NT2/D1 (cell line): Measurements from ENCODE around the gene GGNBP2.

Source experiments
- DNase-seq: peaks from one replicate; pipeline ENCODE4 v3.0.0-alpha.2; 2011; ENCODE audit warnings: low read depth, low spot score
- H3K27me3 ChIP-seq: 2 replicates; pipeline ENCODE4 v1.6.0; 2011; ENCODE audit warnings: mild to moderate bottlenecking; ENCODE audit not compliant: insufficient read length, insufficient read depth
- H3K36me3 ChIP-seq: 2 replicates; pipeline ENCODE4 v1.6.1; 2011; ENCODE audit warnings: mild to moderate bottlenecking, low read length, mixed read lengths; ENCODE audit not compliant: insufficient read depth, insufficient read length
- H3K4me1 ChIP-seq: 2 replicates; pipeline ENCODE4 v1.5.1; 2011; ENCODE audit not compliant: insufficient read depth, insufficient read length
- H3K4me3 ChIP-seq: 2 replicates; pipeline ENCODE4 v1.5.1; 2011; ENCODE audit warnings: low read depth; ENCODE audit not compliant: insufficient read length
- H3K9ac ChIP-seq: 2 replicates; pipeline ENCODE4 v1.6.0; 2011; ENCODE audit warnings: low read depth; ENCODE audit not compliant: insufficient read length
- H3K9me3 ChIP-seq: 2 replicates; pipeline ENCODE4 v1.5.1; 2011; ENCODE audit warnings: mild to moderate bottlenecking, low read length; ENCODE audit not compliant: insufficient read depth
- SUZ12 ChIP-seq: IDR thresholded peaks from 2 replicates; pipeline ENCODE4 v1.6.1; 2011; ENCODE audit not compliant: insufficient read length, insufficient read depth; ENCODE audit errors: extremely low read depth
- YY1 ChIP-seq: IDR thresholded peaks from 2 replicates; pipeline ENCODE4 v1.6.1; 2011; ENCODE audit not compliant: insufficient read length, insufficient read depth
- ZNF274 ChIP-seq: IDR thresholded peaks from 2 replicates; pipeline ENCODE4 v1.6.1; 2011; ENCODE audit warnings: mild to moderate bottlenecking, low read depth, low read length

Gene GGNBP2

DNA sequence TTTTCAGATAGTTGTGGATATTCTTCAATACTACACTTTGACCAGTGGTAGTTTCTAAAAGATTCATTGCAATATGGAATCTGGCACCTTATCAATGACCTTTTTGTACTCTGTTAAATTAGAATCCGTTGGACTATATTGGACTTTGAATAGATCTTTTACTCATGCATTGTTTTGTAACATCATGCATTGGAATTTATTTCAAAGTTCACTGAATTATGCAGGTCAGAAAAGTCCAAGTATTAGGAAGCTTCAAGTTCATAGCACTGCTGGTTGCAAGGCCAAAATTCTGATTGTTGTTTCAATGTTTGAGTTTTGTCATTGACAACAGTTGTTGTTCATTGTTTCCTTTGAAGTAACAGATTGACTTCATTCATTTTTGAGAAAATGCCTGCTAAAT is 39.1 kb downstream of the GGNBP2 start:
- Histone ChIP-seq H3K9ac (no peak overlapping the region), H3K9me3 (no peaks in the 10 kb centered on the region), H3K27me3 (no peaks in the 10 kb centered on the region), H3K4me1 (no peaks in the 10 kb centered on the region), H3K36me3 (peaks cover 67% of the 10 kb centered on the region), H3K4me3 (no peak overlapping the region)
- DNase-seq = no peak
- TF ChIP-seq ZNF274 (no peak), YY1 (no peak), SUZ12 (no peak)

DNA sequence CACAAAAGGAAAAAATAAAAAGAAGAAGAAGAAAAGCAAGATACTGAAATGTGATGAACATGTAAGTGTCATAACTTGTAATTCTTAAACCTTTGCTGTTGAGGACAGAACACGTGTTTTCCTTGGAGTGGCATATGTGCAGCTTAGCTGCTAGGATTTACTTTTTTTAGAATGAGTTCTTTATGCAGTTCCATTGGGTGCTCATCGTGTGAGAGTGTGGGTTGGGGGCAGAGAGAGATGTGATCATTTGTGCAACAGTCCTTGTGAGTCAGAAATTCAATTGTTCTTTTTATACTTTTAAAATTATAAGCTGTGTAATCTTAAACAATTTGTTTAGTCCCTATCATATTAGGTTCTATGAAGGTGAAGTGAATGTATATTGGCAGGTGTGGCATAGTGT is 41.4 kb downstream of the GGNBP2 start:
- TF ChIP-seq SUZ12 (no peak), YY1 (no peak), ZNF274 (no peak)
- no peak overlapping the region for H3K9ac ChIP-seq
- H3K27me3 ChIP-seq = no peaks in the 10 kb centered on the region
- no peaks in the 10 kb centered on the region for H3K4me1 ChIP-seq
- no peaks in the 10 kb centered on the region for H3K9me3 ChIP-seq
- H3K36me3 ChIP-seq = peaks cover 67% of the 10 kb centered on the region
- no peak for DNase-seq
- no peak overlapping the region for H3K4me3 ChIP-seq

DNA sequence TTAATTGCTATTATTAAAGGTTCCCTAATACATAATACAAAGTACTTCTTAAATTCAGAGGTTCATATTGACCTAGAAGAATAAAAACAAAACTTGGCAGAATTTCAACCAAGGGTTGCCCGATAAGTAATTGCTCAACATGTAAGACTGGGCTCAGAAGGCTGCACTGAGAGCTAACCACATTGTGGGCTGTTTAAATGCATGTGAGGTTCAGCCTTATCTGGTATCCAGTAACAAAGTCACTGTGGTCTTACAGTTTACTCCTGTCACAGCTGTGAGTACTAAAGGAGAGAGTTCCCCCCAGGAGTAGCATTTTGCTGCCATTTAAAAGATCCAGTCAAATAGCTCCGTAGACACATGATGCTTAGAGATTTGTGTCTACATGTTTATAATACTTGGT is 45.4 kb downstream of the GGNBP2 start:
- H3K27me3 ChIP-seq = no peaks in the 10 kb centered on the region
- H3K36me3 ChIP-seq = peaks cover 42% of the 10 kb centered on the region
- TF ChIP-seq SUZ12 = no peak
- no peak for DNase-seq
- H3K9me3 ChIP-seq = no peaks in the 10 kb centered on the region
- H3K9ac ChIP-seq = no peak overlapping the region
- no peak overlapping the region for H3K4me3 ChIP-seq
- H3K4me1 ChIP-seq = peaks cover 8% of the 10 kb centered on the region

DNA sequence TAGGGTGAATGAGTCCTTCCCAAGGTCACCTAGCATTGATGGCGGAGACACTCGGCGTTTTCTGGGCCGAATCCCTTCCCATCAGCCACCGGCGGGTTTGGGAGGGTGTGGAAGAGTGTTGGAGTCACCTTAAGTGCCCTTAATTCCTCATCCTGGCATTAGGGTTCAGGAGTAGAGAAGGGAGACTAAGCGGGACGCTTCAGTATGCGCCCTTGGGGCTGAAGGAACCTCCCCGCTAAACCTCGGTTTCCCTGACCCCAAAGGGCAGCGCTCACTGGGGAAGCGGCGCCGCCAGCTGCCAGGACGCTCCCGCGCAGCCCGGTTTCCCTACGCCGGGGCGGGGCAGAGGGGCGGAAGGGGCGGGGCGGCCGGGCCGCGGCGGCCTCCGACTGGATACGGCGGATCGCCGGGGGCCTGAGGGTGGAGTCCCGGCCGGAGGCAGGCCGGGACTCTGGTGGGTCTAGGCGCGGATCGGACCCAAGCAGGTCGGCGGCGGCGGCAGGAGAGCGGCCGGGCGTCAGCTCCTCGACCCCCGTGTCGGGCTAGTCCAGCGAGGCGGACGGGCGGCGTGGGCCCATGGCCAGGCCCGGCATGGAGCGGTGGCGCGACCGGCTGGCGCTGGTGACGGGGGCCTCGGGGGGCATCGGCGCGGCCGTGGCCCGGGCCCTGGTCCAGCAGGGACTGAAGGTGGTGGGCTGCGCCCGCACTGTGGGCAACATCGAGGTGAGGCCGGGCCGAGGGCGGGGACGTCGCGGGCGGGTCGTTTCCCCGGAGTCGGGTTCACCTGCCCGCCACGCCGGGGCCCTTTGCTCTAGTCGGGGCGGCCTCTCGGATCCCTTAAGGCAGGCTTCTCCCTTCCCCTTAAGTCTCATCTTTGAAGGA is 47.0 kb downstream of the GGNBP2 start, which contains the start of gene DHRS11:
TSS of gene DHRS11 (plus strand) at position 446 of the 882 bp plus-strand sequence. CDS start at position 577, 131 bp downstream.
- Histone ChIP-seq H3K36me3 (peaks cover 38% of the 10 kb centered on the region), H3K9me3 (no peaks in the 10 kb centered on the region), H3K4me1 (peaks cover 8% of the 10 kb centered on the region), H3K27me3 (no peaks in the 10 kb centered on the region), H3K4me3 (peak within 1 kb of the TSS; percentile 80), H3K9ac (peak within 1 kb of the TSS; percentile 81)
- DNase-seq = peak; percentile 57
- TF ChIP-seq ZNF274 = no peak
- TF ChIP-seq YY1 = no peak
- no peak for TF ChIP-seq SUZ12

- Histone ChIP-seq H3K27me3 (no peaks in the 10 kb centered on the region), H3K9me3 (no peaks in the 10 kb centered on the region), H3K4me3 (peak overlapping the region; percentile 80), H3K4me1 (peaks cover 8% of the 10 kb centered on the region), H3K36me3 (peaks cover 38% of the 10 kb centered on the region), H3K9ac (peak overlapping the region; percentile 81)
- no peak for DNase-seq
- no peak for TF ChIP-seq SUZ12
- TF ChIP-seq ZNF274 = no peak
- TF ChIP-seq YY1 = no peak
These were observed 47.6 kb downstream of the GGNBP2 start for GRCh38 chr17:36592316-36592715.

DNA sequence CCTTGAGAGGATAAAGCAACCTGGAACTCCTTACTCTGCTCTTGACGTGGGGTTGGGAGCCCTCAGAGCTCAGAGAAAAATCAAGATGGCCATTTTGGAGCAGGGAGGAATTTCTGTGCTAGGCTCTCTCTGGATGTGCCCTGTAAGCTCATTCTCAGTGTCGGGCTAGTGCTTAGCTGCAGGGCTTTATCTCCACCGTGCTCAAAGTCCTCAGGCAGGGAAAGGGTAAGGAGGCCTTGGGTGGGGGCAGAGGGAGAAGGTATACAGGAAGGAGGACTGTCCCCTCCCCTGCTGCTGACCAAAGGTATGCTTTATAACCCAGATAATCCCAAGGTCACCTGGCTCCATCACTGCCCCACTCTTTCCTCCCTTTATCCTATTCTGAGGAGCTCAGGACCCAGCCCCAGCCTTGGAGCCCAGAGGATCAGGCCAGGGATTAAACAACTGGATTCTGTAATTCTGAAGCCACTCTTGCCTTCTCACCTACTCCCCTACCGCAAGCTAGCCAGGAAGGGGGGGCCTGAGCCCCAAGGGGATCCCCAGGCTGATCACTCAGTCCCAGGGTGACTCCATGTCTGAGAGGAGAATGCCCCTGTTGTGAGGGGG is 48.1 kb downstream of the GGNBP2 start:
- H3K36me3 ChIP-seq = peaks cover 35% of the 10 kb centered on the region
- H3K4me3 ChIP-seq = peak overlapping the region; percentile 80
- H3K27me3 ChIP-seq = no peaks in the 10 kb centered on the region
- no peaks in the 10 kb centered on the region for H3K9me3 ChIP-seq
- peaks cover 8% of the 10 kb centered on the region for H3K4me1 ChIP-seq
- no peak for DNase-seq
- peak overlapping the region; percentile 81 for H3K9ac ChIP-seq
- TF ChIP-seq SUZ12 (no peak), YY1 (no peak), ZNF274 (no peak)

DNA sequence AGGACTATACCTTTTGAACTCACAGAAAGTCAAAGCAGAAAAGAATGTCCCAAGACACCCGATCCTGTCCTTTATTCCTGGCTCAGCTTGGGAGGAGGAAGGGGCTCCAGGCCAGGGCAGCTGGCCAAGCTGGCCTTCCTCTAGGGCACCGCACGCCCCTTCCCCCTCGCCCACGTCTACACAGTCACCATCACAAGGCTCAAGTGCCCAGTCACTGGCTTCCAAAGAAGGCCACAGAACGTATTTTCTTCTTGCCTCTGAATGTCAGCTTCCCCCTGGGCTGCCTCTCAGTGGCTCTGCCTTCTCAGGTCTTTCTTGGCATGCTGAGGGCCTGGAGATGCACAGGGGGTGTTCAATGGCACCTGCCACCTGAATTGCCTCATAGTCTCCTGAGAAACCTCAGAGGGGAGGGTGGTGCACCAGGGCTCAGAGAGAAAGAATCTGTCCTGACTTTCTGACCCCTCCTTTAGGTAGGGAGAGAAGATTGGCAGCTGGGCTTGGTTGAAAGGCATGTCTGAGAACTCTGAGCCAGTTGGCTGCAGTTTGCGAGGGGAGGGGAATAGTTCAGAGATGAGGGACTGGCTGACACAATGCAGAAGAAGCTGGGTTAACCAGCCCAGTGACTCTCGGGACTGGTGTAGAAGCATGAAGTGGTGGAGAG is 49.1 kb downstream of the GGNBP2 start:
- Histone ChIP-seq H3K9ac (peak overlapping the region; percentile 42), H3K27me3 (no peaks in the 10 kb centered on the region), H3K4me1 (peaks cover 8% of the 10 kb centered on the region), H3K4me3 (no peak overlapping the region), H3K36me3 (peaks cover 40% of the 10 kb centered on the region), H3K9me3 (no peaks in the 10 kb centered on the region)
- TF ChIP-seq SUZ12 = no peak
- TF ChIP-seq ZNF274 = no peak
- TF ChIP-seq YY1 = no peak
- DNase-seq = no peak
